ENCODE measurements around the gene FZD2.
"Not testable (repeated sequence)": the region's sequence is repeated elsewhere in the genome, so short reads cannot be mapped to it uniquely, and the experiment has no call there.

The FZD2 gene

DNA sequence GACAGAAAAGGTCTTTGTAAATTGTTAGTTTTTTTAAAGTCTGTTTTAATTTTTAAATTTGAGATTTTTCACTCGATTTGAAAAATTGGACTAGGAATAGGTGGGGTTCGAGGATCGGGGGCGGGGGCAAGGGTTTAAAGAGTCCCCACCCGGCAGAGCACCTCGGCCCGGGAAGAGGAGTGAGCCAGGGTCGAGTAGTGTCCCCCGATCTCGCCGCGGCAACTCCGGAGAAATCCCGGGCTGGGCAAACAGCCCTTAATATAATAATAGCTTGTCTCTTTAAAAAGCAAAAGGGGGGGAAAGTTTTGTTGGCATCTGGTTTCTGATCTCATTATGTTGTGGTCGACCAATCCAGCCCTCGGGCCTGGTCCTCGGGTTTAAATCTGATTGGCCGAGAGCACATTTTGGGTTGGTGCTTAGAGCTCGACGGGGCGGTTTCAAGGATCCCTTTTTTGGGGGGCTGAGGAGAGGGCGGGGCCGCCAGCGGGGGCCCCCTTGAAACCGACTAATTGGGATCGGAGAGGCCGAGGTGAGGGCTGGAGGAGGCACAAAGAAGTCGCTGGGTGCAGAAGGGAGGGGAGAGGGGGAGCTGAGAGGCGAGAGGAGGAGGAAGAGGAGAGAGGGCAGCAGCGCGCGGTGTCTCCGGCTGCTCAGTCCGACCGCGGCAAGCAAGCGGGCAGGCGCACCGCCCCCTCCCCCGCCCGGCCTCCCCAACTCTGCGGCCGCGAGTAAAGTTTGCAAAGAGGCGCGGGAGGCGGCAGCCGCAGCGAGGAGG, at the start of gene FZD2:
FZD2 (plus strand) TSS at position 653 of the 775 bp plus-strand sequence. CDS start 205 bp downstream, outside the sequence.
- H3K27ac Mint-ChIP-seq, result peak within 1 kb of the TSS; percentile 49
- peaks cover 21% of the 10 kb centered on the region for H3K4me1 Mint-ChIP-seq (ENCODE audit: low read depth)
- peak within 1 kb of the TSS; percentile 88 for H3K4me3 Mint-ChIP-seq
- no peaks in the 10 kb centered on the region for H3K36me3 Mint-ChIP-seq (ENCODE audit: low read depth)
- peaks cover 78% of the 10 kb centered on the region for H3K27me3 Mint-ChIP-seq (ENCODE audit: low read depth)
- H3K9me3 Mint-ChIP-seq, result no peaks in the 10 kb centered on the region

DNA sequence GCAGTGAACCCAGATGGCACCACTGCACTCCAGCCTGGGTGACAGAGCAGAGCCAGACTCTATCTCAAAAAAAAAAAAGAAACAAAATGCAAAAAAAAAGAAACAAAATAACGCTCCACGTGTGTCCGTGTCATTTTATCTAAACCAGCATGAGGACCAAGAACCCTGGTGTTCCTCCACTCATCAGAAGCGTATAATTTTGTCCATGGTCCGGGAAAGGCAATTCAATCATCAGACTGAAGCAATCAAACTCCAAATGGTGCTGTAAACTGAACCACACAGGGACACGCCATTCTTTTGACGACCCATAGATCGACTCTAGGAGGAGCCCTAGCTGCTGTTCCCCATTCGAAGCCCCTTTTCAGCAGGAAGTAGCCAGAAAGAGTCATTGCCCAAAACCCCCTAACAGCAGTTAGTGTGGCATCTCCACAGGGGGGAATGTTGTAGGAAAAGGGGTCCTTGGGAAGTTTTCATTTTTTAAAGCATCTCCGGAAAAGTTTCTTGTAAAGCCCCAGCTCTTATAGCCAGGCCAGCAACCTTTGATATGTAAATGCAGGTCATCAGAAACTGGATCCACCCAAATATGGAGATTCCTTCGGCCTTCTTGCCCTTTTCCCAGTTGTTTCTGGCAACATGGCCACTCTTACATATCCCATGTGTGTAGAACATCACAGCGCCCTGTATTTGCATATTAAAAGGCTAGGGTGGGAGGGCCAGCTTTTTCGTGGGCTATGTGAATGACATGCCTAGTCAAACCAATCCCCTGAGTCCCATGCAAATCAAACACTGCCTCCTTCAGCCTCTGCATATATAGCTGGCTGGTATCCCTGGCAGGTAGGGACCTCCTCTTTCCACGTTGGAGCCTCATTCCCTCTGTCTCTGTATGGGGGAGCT, 45.8 kb upstream of the FZD2 start:
- H3K27me3 Mint-ChIP-seq (ENCODE audit: low read depth); H3K9me3 Mint-ChIP-seq; H3K36me3 Mint-ChIP-seq (ENCODE audit: low read depth); H3K4me1 Mint-ChIP-seq (ENCODE audit: low read depth); H3K27ac Mint-ChIP-seq; H3K4me3 Mint-ChIP-seq: not testable (repeated sequence)

DNA sequence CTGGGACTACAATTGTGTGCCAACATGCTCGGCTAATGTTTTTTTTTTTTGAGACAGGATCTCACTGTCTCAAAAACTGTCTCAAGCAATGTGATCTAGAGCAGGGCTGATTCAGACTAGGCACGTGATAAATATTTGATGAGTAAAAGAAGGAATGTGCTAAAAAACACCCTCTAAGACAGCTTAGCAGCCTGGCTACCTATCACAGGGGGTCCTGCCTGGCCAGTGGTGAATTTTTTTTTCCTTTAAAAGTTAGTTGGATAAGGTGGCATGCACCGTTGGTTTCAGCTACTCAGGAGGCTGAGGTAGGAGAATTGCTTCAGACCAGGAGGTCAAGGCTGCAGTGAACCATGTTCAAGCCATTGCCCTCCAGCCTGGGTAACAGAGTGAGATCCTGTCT, 39.3 kb upstream of the FZD2 start:
- H3K4me3 Mint-ChIP-seq, result no peak overlapping the region
- no peak overlapping the region for H3K27ac Mint-ChIP-seq
- peaks cover 12% of the 10 kb centered on the region for H3K27me3 Mint-ChIP-seq (ENCODE audit: low read depth)
- H3K36me3 Mint-ChIP-seq (ENCODE audit: low read depth), result no peaks in the 10 kb centered on the region
- H3K9me3 Mint-ChIP-seq, result no peaks in the 10 kb centered on the region
- H3K4me1 Mint-ChIP-seq (ENCODE audit: low read depth), result no peaks in the 10 kb centered on the region

DNA sequence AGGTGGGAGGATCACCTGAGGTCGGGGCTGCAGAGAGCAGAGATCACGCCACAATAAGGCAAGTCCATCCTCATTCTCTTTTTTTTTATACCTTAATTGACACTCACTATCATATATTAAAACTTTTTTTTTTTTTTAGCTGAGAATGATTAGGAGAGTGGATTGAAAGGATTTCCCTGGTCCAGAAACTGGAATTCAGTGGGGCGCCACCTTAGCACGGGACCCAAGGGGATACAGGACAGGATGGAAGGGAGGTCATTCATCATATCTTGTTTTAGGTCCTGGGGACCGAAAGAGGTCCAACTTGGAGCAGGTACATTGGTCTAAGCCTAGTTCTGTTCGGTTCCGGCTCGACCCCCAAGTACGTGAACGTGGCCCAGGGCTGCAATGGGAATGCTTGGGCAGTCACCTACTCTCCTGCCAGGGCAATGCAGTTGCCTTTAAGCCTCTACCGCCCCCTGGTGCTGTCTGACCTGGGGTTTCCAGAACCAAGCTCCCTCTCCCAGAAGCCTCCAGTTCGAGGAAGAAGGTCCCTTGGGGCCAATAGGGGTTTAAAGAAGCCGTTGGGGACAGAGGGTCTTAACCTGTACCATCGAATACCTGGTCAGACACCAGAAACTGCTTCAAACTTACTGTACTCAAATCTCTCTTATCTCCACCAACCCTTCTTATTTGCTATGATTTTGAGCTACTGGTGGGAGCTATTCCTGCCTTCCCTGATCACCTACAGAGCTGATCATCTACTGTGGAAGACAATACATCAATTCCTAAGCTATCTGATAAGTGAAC, 34.2 kb upstream of the FZD2 start:
- Mint-ChIP-seq H3K36me3 (ENCODE audit: low read depth) (no peaks in the 10 kb centered on the region), H3K9me3 (peaks cover 6% of the 10 kb centered on the region), H3K4me1 (ENCODE audit: low read depth) (no peaks in the 10 kb centered on the region), H3K27me3 (ENCODE audit: low read depth) (peaks cover 12% of the 10 kb centered on the region), H3K27ac (no peak overlapping the region), H3K4me3 (no peak overlapping the region)

GRCh38 chr17:44523672-44523972, 33.7 kb upstream of the FZD2 start:
- no peak overlapping the region for H3K4me3 Mint-ChIP-seq
- H3K9me3 Mint-ChIP-seq, result peaks cover 6% of the 10 kb centered on the region
- H3K36me3 Mint-ChIP-seq (ENCODE audit: low read depth), result no peaks in the 10 kb centered on the region
- H3K27ac Mint-ChIP-seq, result no peak overlapping the region
- H3K4me1 Mint-ChIP-seq (ENCODE audit: low read depth), result no peaks in the 10 kb centered on the region
- peaks cover 12% of the 10 kb centered on the region for H3K27me3 Mint-ChIP-seq (ENCODE audit: low read depth)

GRCh38 chr17:44527102-44527501, 30.2 kb upstream of the FZD2 start:
- no peaks in the 10 kb centered on the region for H3K36me3 Mint-ChIP-seq (ENCODE audit: low read depth)
- no peaks in the 10 kb centered on the region for H3K4me1 Mint-ChIP-seq (ENCODE audit: low read depth)
- H3K4me3 Mint-ChIP-seq, result no peak overlapping the region
- H3K27ac Mint-ChIP-seq, result no peak overlapping the region
- H3K9me3 Mint-ChIP-seq, result peaks cover 6% of the 10 kb centered on the region
- H3K27me3 Mint-ChIP-seq (ENCODE audit: low read depth), result peaks cover under 1% of the 10 kb centered on the region

- H3K9me3 Mint-ChIP-seq, result peaks cover 6% of the 10 kb centered on the region
- H3K36me3 Mint-ChIP-seq (ENCODE audit: low read depth), result no peaks in the 10 kb centered on the region
- no peaks in the 10 kb centered on the region for H3K27me3 Mint-ChIP-seq (ENCODE audit: low read depth)
- no peaks in the 10 kb centered on the region for H3K4me1 Mint-ChIP-seq (ENCODE audit: low read depth)
- no peak overlapping the region for H3K27ac Mint-ChIP-seq
- H3K4me3 Mint-ChIP-seq, result no peak overlapping the region
Observed at GRCh38 chr17:44527954-44528353, 29.3 kb upstream of the FZD2 start.

DNA sequence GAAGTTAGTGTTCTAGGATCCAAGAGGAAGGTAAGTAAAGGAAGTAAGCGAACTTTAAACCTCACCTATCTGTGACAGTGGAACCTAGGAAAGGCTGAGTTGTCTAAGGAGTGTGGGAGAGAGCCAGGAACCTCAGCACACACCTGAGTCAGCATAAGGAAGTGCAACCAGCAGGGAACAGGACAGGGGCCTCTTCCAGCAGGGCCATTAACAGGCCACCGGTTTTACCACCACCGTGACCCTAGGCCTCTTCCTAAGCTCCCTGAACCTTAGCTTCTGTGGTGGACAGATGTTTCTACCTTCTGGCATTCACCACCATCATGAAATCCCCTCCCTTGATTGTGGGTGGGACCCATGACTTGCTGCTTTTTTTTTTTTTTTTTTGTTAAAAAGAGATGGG, 27.4 kb upstream of the FZD2 start:
- Mint-ChIP-seq H3K4me3 (no peak overlapping the region), H3K36me3 (ENCODE audit: low read depth) (no peaks in the 10 kb centered on the region), H3K4me1 (ENCODE audit: low read depth) (peaks cover 7% of the 10 kb centered on the region), H3K27me3 (ENCODE audit: low read depth) (no peaks in the 10 kb centered on the region), H3K9me3 (peaks cover 6% of the 10 kb centered on the region), H3K27ac (no peak overlapping the region)

DNA sequence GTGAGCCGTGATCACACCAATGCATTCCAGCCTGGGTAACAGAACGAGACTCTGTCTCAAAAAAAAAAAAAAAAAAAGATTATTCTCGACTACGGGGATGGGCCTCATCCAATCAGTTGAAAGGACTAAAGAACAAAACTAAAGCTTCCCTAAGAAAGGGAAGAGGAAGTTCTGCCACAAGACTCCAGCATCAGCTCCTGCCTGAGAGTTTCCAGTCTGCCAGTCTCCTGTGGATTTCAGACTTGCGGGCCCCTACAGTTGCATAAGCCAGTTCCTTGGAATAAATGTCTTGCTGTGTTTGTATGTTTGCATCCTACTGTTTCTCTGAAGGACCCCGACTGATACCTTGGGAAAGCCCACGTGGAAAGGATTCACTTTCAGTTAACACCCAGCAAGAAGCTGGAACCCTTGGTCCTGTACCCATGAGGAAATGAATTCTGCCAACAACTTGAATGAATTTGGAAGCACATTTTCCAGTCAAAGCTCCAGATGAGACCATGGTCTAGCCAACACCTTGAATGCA, 26.3 kb upstream of the FZD2 start:
- H3K4me3 Mint-ChIP-seq, result no peak overlapping the region
- peaks cover 6% of the 10 kb centered on the region for H3K9me3 Mint-ChIP-seq
- H3K27ac Mint-ChIP-seq, result no peak overlapping the region
- H3K4me1 Mint-ChIP-seq (ENCODE audit: low read depth), result peaks cover 7% of the 10 kb centered on the region
- no peaks in the 10 kb centered on the region for H3K36me3 Mint-ChIP-seq (ENCODE audit: low read depth)
- H3K27me3 Mint-ChIP-seq (ENCODE audit: low read depth), result no peaks in the 10 kb centered on the region

- H3K27ac Mint-ChIP-seq, result no peak overlapping the region
- no peak overlapping the region for H3K4me3 Mint-ChIP-seq
- no peaks in the 10 kb centered on the region for H3K27me3 Mint-ChIP-seq (ENCODE audit: low read depth)
Observed at GRCh38 chr17:44533533-44534246, 23.6 kb upstream of the FZD2 start.

DNA sequence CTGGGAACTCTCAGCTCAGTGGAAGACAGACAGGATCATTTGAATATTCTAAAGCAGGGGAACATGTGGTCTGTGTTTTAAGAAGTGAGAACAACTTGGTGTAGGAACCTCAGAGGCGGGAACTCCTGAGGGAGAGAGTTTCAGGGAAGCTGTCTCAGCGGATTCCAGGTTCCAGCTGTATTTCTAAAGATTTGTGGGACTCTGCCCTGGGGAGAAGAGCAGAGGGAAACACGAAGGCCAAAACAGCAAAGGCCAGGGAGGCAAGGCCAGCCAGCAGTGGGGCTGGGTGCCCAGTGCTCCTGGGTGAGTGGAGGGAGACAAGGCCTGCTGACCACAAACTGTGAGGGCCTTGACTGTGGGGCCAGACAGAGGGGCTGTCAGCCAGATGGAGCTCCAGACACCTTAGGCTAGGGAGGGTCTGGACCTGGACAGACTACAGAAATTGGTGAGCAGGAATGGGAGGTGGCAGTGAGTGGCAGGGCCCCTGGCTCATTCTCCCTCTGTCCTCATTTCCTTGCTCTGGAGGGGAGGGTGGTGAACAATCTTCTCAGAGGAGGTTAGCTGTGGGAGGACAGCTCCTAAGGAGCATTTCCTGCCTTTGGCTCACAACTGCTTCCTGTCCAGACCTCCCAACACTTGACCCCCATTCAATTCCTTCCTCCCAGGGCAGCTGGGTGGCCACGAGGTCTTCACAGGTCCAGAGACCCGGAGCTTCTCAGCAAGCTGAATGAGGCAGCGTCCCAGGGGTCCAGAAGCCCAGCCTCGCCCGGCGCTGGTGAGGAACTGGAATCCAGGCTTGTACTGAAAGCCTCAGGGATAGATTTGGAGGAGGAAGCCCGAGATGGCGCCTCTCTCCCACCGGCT, 21.0 kb upstream of the FZD2 start:
- Mint-ChIP-seq H3K4me1 (ENCODE audit: low read depth) (peaks cover 7% of the 10 kb centered on the region), H3K36me3 (ENCODE audit: low read depth) (no peaks in the 10 kb centered on the region), H3K4me3 (no peak overlapping the region), H3K27ac (no peak overlapping the region), H3K9me3 (no peaks in the 10 kb centered on the region), H3K27me3 (ENCODE audit: low read depth) (peaks cover 4% of the 10 kb centered on the region)

More at GRCh38 chr17:44533533-44534246, 23.6 kb upstream of the FZD2 start:
- Mint-ChIP-seq H3K9me3 (no peaks in the 10 kb centered on the region), H3K36me3 (ENCODE audit: low read depth) (no peaks in the 10 kb centered on the region), H3K4me1 (ENCODE audit: low read depth) (peaks cover 7% of the 10 kb centered on the region)

- not testable (repeated sequence) for H3K27me3 Mint-ChIP-seq (ENCODE audit: low read depth); H3K27ac Mint-ChIP-seq; H3K9me3 Mint-ChIP-seq; H3K4me3 Mint-ChIP-seq; H3K4me1 Mint-ChIP-seq (ENCODE audit: low read depth); H3K36me3 Mint-ChIP-seq (ENCODE audit: low read depth)
Observed at GRCh38 chr17:44537922-44538321, 19.4 kb upstream of the FZD2 start.

DNA sequence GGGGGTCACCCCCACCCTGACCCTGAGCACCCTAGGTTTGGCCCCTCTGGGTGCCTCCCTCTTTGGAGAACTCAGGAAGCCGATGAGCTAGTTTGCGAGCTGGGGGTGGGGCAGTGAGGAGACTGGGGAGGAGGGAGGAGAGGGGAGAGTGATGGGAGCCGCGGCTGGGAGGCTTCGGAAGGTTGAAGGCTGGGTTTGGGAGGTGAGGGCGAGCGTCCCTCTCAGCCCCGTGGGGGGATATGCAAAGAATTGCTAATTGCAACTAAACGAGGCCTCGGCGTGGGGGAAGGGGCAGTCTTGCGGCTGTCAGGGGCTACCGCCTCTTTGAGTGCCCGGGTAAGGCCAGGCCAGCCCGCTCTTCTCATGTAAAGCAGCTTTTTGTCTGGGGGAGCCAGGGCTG, 17.6 kb upstream of the FZD2 start:
- Mint-ChIP-seq H3K9me3 (no peaks in the 10 kb centered on the region), H3K4me1 (ENCODE audit: low read depth) (no peaks in the 10 kb centered on the region), H3K36me3 (ENCODE audit: low read depth) (no peaks in the 10 kb centered on the region), H3K27me3 (ENCODE audit: low read depth) (peaks cover 9% of the 10 kb centered on the region), H3K4me3 (no peak overlapping the region), H3K27ac (no peak overlapping the region)
